Kidney (tissue), 14 donors: ENCODE results near the gene RBM15B. TPM values are rescaled to one million over a fixed set of nuclear protein-coding genes. Genes with fewer than 3 reads are reported as not detected.

Experiments
- DNase-seq, 5 donors: peaks; one replicate each; pipeline ENCODE4 v3.0.0-alpha.2; 2013 to 2020
- FAIRE-seq: peaks from 2 replicates; lab custom pipeline; 2012; peaks lifted over from hg19 to GRCh38; lab: Jason Lieb, UNC
- H3K27ac ChIP-seq, 2 donors: one replicate each; pipeline ENCODE4 v1.7.0; 2013; ENCODE audit warnings: low read depth in 2 of 2, low read length in 2 of 2, inconsistent platforms in 1 of 2
- H3K27me3 ChIP-seq: one replicate; pipeline ENCODE4 v1.7.1; 2013; ENCODE audit warnings: low read length, inconsistent platforms; ENCODE audit not compliant: control insufficient read depth, insufficient read depth
- H3K36me3 ChIP-seq, 3 donors: one replicate each; pipeline versions ENCODE4 v1.7.0 to v1.7.1; 2013; ENCODE audit warnings: low read length in 3 of 3, control low read depth in 1 of 3, inconsistent platforms in 1 of 3; ENCODE audit not compliant: insufficient read depth in 3 of 3, control insufficient read depth in 2 of 3
- H3K4me1 ChIP-seq, 3 donors: one replicate each; pipeline versions ENCODE4 v1.7.0 to v1.7.1; 2013; ENCODE audit warnings: low read length in 3 of 3, inconsistent platforms in 1 of 3, low read depth in 1 of 3; ENCODE audit not compliant: control insufficient read depth in 2 of 3, insufficient read depth in 2 of 3
- H3K4me3 ChIP-seq, 3 donors: one replicate each; pipeline versions ENCODE4 v1.7.0 to v1.8.1; 2013; ENCODE audit warnings: low read length in 3 of 3, control low read depth in 1 of 3, inconsistent platforms in 1 of 3
- H3K9ac ChIP-seq, 3 donors: one replicate each; pipeline versions ENCODE4 v1.7.0 to v1.7.1; 2013; ENCODE audit warnings: low read length in 3 of 3, control low read depth in 1 of 3, inconsistent platforms in 1 of 3
- H3K9me3 ChIP-seq, 3 donors: one replicate each; pipeline versions ENCODE4 v1.7.0 to v1.7.1; 2013; ENCODE audit warnings: low read length in 3 of 3, control low read depth in 1 of 3, inconsistent platforms in 1 of 3; ENCODE audit not compliant: control insufficient read depth in 2 of 3, insufficient read depth in 1 of 3
- CTCF ChIP-seq: IDR thresholded peaks from 3 replicates; pipeline ENCODE4 v1.5.1; 2012; ENCODE audit warnings: mild to moderate bottlenecking, moderate library complexity, borderline replicate concordance; ENCODE audit not compliant: insufficient read depth; ENCODE audit errors: extremely low read depth
- intact Hi-C: fragments of 100-400 bp; cut with DNase I; formaldehyde crosslinking; loops from one replicate; pipeline ENCODE4 v1.11.1; 2022
- polyA plus RNA-seq: library from polyadenylated mRNA; stranded (reverse); fragments of 350-450 nt; fragmentation: Illumina TruSeq; extraction: RNeasy Lipid Tissue Mini Kit (QIAGEN cat#74804); gene quantifications from one replicate; pipeline ENCODE4 v1.2.3, GENCODE V29; 2014; ENCODE audit warnings: low read depth, low replicate concordance; ENCODE audit not compliant: insufficient read depth
- total RNA-seq: library from RNA; stranded (reverse); fragmentation: NEBNext Ultra II Directional; extraction: Animal tissue kit (Norgen Biotek cat#: 25700); gene quantifications from one replicate; pipeline ENCODE4 v1.2.1, GENCODE V29; 2021
- donor health status: control.
- donor health status: control.
- donor health status: control.
- donor health status: control.
- donor health status: control.
- donor health status: DM: yes; HTN: yes; CAD: no.
- donor health status: Normal renal cell carcinoma (clear cell type).

RBM15B gene
- total and polyA plus RNA-seq, 2 donors from 2014 or later, result 9.8 to 28.0 TPM

GRCh38 chr3:51394541-51394940, 3.5 kb downstream of the RBM15B start:
- no peak overlapping the region for H3K4me3 ChIP-seq
- no peak for FAIRE-seq
- TF ChIP-seq CTCF, result no peak
- DNase-seq, result no peak
- peaks cover 10 to 33% (median 17%) of the 10 kb centered on the region in 3 donors for H3K36me3 ChIP-seq
- no peaks in the 10 kb centered on the region for H3K9me3 ChIP-seq
- no peak overlapping the region for H3K27ac ChIP-seq
- no peak overlapping the region for H3K9ac ChIP-seq
- intact Hi-C loops, result no loop called here
- H3K4me1 ChIP-seq, result peaks cover 0 to 26% (median 15%) of the 10 kb centered on the region in 3 donors
- no peaks in the 10 kb centered on the region for H3K27me3 ChIP-seq

GRCh38 chr3:51395493-51396213, 4.6 kb downstream of the RBM15B start:
- peaks cover 10 to 33% (median 23%) of the 10 kb centered on the region in 3 donors for H3K36me3 ChIP-seq
- DNase-seq (no peak), FAIRE-seq (no peak)
- H3K9ac ChIP-seq, result no peak overlapping the region
- no peaks in the 10 kb centered on the region for H3K27me3 ChIP-seq
- peaks cover 0 to 21% (median 7%) of the 10 kb centered on the region in 3 donors for H3K4me1 ChIP-seq
- TF ChIP-seq CTCF, result no peak
- intact Hi-C loops, result no loop called here
- H3K4me3 ChIP-seq, result no peak overlapping the region
- no peak overlapping the region for H3K27ac ChIP-seq
- no peaks in the 10 kb centered on the region for H3K9me3 ChIP-seq

GRCh38 chr3:51396401-51396800, 5.3 kb downstream of the RBM15B start:
- no peak overlapping the region for H3K27ac ChIP-seq
- H3K36me3 ChIP-seq, result peaks cover 10 to 33% (median 23%) of the 10 kb centered on the region in 3 donors
- H3K9ac ChIP-seq, result no peak overlapping the region
- FAIRE-seq (no peak), DNase-seq (peak in 1 of 5 donors; percentile 11)
- no peaks in the 10 kb centered on the region for H3K9me3 ChIP-seq
- no peaks in the 10 kb centered on the region for H3K27me3 ChIP-seq
- intact Hi-C loops, result no loop called here
- H3K4me1 ChIP-seq, result peaks cover 0 to 19% (median 6%) of the 10 kb centered on the region in 3 donors
- no peak overlapping the region for H3K4me3 ChIP-seq
- TF ChIP-seq CTCF, result no peak

- Histone ChIP-seq H3K27me3 (no peaks in the 10 kb centered on the region), H3K27ac (no peak overlapping the region), H3K4me1 (peaks cover 0 to 15% (median 2%) of the 10 kb centered on the region in 3 donors), H3K4me3 (no peak overlapping the region), H3K36me3 (peaks cover 10 to 36% (median 23%) of the 10 kb centered on the region in 3 donors), H3K9me3 (no peaks in the 10 kb centered on the region), H3K9ac (no peak overlapping the region)
- intact Hi-C loops, result no loop called here
- DNase-seq (peak in 1 of 5 donors; percentile 10), FAIRE-seq (no peak)
- no peak for TF ChIP-seq CTCF
Measured at GRCh38 chr3:51397392-51397791, 6.3 kb downstream of the RBM15B start.
